ENCODE results near the gene TRIM59.
"Not testable (repeated sequence)": the region's sequence is repeated elsewhere in the genome, so short reads cannot be mapped to it uniquely, and the experiment has no call there.

The TRIM59 gene

DNA sequence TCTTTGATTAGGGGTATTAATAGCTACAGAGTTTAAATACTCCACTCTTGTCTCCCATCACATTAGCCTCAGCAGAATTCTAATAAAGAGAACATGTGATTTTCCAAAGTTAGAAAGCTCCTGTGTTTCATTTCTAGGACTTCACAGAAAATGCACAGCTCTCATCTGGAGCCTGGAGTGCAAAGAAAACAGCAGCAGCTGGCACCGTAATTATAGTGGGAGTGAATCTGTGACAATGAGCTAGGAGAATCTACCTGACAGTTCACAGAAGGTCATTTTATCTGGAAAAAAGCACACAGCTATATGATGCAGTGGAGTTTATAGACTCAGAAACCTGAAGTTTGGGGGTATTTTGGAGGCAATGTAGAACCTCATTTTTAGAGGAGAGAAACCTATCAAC is 5.4 kb upstream of the TRIM59 start:
- DNase-seq = peak; percentile 93

DNA sequence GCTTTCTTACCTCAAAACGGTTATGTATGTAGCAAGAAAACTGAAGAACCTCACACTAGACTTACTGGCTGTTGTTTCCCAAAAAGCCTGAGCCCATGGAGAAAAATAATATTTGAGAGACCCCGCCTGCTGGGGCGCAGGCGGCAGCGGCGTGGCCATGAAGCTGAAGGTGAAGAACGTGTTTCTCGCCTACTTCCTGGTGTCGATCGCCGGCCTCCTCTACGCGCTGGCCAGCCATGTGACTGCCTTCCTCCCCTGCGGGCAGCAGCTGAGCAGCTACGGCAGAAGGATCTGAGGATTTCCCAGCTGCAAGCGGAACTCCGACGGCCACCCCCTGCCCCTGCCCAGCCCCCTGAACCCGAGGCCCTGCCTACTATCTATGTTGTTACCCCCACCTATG is 2.7 kb upstream of the TRIM59 start:
- not testable (repeated sequence) for DNase-seq

DNA sequence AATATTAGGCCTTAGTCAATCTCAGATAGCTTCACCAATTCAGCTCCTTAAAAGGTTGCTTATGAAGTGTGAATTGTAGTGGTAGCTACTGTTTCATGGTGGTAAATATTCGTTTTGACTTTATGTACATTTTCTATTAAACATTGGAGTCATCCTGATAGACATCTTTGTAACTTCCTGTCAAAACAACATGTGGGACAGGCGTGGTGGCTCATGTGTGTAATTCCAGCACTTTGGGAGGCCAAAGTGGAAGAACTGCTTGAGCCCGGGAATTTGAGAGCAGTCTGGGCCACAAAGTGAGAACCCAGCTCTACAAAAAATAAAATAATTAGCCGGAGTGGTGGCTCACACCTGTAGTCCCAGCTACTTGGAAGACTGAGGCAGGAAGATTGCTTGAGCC is 2.0 kb upstream of the TRIM59 start:
- DNase-seq = no peak

DNA sequence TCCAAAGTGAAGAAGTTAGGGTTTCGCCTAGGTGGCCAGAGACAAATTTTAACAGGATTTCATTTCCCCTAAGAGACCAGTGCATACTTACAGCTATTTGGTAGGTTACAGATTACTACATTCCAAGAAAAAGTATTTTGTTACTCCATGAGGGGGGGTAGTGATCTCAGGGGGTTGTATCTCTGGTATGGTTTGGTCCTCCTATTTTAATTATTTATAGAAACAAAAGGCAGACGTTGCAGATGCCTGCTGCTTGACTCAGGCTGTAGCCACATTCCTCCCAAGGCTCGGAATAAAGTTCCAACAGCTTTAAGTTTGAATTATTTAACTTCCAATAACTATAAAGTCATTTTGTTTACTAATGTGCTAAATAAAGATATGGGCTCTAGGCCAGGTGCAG is 1.3 kb upstream of the TRIM59 start:
- no peak for DNase-seq

DNA sequence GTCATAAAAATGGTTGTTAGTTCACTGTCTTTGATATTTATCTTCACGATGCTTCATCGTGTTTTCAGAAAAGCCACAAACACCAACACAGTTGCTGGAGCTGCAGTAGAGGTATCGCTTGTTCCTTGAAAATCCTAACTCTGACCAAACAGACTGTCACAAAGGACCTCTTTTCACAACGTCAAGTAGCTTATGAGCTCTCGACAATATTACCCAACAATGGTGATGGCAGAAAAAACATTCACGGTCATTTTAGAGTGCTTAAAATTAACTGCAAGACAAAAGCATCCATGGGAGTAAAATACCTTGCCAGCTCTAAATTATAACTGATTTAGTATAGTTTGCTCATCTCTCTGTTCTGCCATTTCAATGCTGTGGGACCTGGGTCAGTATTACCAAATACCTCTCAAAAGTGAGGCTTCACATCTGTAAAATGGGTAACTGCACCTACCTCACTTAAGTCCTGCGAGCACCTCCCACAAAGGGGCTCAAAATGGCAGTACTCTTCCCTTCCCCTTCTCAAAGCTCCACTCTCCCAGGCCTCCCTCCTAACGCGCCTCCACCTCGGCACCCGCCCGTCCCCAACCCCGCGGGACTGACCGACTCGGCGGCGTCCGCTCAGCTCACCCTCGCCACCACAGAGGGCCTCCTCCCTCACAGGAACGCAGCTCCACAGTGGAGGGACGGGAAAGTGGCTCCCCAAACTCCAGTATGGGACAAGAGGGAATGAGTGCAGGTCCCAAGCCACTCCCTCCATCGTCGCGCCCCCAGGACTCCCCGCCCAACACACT is 546 bp downstream of the TRIM59 start:
- DNase-seq = no peak

DNA sequence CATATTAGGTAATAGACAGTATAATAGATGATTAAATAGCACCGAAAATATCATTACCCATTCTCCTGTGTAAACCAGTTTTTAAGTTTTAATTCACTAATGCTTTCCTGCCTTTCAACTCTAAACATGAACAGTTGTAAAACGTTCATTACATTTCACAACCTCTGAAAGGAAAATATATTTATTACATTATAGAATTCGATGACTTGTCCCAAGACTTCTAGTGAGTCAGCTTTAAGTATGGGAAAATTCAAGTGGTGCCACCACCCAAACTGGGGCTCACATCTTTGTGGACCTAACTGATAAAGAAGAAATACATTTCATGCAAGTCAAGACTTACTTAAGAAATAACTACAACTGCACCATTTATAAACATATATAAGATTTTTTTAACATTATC is 2.0 kb downstream of the TRIM59 start:
- DNase-seq = no peak

DNA sequence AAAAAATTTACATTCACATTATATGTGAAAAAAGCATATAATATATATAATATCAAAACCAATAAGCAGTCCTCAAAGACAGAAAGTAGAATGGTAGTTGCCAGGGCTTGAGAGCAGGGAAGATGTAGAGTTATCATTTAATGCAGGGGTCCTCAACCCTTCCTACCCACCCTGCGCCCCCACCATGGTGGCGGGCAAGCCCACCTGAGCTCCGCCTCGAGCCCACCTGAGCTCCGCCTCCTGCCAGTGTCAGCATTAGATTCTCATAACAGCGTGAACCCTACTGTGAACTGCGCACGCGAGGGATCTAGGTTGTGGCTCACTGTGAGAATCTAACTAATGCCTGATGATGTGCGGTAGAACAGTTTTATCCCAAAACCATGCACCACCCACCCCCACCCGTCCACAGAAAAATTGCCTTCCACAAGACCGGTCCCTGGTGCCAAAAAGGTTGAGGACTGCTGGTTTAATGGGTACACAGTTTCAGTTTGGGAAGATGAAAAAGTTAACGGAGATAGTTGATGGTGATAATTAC is 3.0 kb downstream of the TRIM59 start:
- no peak for DNase-seq

DNA sequence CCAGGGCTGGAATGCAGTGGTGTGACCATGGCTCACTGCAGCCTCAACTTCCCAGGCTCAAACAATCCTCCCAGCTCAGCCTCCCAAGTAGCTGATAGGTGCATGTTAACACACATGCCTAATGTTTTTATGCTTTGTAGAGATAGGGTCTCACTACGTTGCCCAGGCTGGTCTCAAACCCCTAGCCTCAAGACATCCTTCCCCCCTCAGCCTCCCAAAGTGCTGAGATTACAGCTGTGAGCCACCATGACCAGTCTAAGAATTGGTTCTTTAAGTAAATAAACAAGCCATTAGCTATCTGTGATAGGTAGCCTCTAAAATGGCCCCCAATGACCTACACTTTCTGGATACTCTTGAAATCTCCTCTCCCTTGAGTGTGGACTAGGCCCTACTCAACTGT is 3.7 kb downstream of the TRIM59 start:
- no peak for DNase-seq

DNA sequence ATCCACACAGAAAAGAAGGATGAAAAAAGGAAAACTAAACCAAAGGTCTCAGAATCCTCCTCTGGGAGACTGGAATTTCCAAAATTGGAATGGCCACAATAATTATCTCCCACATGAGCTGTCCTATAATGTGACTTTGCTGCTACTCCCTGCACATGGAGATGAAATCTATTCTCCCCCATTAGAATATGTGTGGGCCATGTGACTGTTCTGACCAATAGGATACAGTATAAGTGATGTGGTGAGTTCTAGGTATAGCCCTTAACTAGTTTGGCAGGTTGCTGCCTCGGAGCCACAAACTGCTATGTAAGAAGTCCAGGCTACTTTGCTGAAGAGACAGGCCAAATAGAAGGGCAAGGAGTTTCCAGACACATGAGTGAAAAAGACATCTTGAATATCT is 5.2 kb downstream of the TRIM59 start:
- no peak for DNase-seq

DNA sequence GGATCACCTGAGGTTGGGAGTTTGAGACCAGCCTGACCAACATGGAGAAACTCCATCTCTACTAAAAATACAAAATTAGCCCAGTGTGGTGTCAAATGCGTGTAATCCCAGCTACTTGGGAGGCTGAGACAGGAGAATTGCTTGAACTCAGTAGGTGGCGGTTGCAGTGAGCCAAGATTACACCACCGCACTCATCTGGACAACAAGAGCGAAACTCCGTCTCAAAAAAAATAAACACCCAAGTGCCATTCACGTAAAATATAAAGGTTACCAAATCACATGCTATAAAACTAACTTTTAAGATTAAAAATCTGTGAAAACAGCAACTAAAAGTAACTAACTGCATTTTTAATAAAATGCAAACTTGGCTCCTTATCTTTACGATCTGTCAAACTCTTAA is 8.9 kb downstream of the TRIM59 start:
- no peak for DNase-seq

DNA sequence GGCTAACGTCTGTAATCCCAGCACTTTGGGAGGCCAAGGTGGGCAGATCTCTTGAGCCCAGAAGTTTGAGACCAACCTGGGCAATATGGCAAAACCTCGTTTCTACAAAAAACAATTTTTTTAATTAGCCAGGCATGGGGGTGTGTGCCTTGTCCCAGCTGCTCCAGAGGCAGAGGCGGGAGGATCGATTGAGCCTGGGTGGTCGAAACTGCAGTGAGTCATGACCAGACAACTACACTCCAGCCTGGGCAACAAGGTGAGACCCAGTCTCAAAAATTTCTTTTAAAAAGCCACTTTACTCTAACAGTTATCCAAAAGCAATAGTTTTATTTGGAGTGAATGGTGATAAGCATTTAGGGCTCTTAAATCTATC is 12.5 kb downstream of the TRIM59 start:
- DNase-seq = no peak

DNA sequence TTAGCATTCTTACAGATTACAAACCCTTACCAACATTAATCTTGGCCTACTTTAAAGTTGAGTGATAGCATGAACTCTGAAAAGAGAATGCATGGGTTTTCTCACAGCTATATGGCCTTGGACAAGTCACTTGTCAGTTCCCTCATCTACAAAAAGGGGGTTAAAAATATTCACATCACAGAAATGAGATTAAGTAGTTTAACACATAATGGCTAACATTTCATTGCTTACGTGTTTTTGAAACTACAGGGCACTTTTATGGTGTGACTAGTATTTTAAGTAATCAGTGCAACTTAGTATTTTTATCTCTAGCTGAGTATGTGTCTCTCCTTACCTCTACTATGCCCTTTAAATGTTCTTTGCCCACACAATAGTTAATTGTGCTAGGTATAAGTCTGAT is 13.8 kb downstream of the TRIM59 start:
- DNase-seq = no peak

DNA sequence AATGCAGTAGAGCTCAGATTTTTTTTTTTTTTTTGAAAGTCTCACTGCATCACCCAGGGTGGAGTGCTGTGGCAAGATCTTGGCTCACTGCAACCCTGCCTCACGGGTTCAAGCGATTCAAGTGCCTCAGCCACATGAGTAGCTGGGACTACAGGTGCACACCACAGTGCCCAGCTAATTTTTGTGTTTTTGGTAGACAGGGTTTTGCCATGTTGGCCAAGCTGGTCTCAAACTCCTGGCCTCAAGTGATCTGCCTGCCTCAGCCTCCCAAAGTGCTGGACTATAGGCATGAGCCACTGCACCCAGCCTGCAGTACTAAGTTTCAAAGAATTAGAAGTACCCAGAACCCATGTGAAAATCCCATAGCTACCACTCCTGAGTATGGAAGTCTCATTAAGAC is 14.5 kb downstream of the TRIM59 start:
- DNase-seq = no peak

DNA sequence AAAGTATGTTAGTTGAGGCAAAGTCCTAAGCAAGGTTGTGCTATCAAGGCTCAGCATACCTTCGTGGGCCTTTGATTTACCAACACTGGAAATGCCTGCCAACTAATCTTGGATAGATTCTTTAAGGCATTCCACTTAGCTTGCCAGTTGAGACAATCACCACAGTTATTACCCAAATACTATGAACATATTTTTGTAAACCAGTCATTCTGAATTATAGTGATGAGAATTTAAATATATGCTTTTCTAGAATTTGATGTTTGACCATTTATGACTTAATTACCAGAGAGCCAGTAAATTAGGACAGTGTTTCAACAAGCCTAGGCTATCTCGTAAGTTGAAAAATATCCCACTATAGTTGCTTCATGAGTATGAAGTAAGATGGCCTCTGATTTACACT is 15.5 kb downstream of the TRIM59 start:
- no peak for DNase-seq

DNA sequence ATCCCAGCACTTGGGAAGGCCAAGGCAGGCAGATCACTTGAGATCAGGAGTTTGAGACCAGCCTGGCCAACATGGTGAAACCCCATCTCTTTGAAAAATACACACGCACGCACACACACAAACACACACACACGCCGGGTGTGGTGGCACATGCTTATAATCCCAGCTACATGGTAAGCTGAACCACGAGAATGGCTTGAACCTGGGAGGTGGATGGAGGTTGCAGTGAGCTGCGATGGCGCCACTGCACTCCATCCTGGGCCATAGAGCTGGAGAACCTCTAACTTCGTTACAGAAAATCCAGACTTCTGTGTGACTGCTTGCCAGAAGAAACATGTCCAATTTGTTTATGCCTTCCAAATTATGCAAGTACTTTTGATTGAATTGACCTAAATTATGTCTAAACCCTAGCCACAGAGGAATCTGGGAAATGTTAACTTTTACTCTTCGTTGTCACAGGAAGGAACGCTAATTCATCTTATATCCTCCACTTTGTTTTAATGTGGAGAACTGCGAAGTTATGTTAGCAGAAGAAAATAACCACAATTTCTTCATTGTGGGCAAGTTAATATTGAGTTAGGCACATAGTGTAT is 21.7 kb downstream of the TRIM59 start:
- DNase-seq = no peak

DNA sequence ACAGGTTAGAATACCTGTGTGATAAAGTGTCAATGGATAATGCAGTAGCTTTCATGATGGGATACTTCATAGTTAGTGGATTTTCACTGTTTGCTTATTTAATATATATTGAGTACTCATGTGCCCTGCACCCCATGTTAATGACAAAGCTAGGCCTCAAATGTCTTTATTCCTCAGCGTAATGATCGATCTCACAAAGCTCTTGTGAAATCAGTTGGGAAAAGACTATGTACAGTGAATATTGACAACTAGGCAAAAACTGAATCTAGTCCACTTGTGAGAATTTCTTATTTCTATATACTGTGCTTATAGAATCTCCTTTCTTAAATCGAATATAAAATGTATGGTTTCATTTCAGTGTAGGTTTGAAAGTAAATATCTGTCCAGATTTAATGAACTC is 32.3 kb downstream of the TRIM59 start:
- DNase-seq = no peak

DNA sequence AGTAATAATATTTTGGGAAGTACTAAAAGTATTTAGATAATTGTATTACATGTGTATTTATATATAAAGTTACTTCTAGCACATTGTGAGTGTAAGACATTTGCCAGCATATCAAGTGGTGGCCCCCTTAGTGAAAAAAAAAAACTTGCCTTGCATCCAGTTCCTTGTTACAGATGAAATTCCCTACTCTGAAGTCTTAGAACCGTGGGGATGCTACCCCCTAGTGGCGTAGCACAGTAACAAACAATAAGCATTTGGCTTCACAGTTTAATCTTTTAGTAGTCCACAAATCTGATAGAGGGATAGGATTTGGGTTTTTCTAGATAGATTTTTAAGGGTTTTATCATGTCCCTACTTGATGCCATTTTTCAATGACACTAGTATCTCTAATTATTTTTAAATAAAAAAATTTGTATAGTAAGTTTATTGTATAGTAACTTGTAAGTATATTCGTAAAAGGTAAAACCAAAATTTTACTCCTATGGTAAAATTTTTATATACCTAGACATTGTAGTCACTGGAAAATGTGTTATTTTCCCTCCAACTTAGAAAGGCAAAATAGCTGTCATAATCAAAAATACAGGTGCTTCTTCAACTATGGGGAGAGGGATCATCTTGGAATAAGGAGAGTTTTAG is 35.9 kb downstream of the TRIM59 start:
- peak; percentile 77 for DNase-seq

DNA sequence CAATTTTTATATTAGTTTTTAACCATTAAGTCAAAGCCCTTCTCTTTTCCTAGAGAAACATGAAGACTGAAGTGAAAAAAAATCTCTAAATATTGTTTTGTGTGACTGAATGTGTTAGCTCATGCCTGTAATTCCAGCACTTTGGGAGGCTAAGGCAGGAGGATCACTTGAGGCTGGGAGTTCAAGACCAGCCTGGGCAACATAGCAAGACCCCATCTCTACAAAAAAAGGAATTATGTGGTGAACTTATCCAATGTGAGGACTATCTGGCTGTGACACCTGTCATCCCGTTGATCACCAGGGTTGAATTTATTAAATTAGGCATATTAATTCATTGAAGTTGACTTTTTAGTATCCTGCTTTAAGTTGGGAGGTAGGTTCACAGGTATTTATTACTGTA is 37.1 kb downstream of the TRIM59 start:
- no peak for DNase-seq

DNA sequence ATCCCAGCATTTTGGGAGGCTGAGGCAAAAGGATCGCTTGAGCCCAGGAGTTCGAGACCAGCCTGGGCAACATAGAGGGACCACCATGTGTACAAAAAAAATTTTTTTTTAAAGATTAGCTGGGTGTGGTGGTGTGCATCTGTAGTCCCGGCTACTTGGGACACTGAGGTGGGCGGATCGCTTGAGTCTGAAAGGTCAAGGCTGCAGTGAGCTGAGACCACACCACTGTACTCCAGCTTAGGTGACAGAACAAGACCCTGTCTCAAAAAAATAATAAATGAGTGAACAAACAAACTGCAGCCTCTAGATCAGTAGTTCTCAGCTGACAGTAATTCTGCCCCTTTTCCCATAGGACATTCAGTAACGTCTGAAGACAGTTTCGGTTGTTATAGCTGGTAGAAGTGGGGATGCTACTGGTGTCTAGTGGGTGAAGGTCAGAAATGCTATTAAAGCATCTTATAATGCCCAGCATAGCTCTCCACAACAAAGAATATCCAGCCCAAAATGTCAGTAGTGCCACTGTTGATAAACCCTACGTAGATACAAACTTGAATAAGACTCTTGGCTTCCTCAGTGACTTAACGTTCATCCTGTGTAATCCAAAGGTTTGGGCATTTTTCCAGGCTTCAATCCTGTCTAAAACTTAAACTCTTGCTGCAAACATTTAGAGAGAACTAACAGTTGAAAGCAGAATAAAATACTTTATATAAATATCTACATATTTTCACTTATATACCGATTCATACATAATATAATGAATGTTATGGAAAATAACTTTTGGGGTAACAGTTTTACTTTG is 39.6 kb downstream of the TRIM59 start:
- DNase-seq = no peak

DNA sequence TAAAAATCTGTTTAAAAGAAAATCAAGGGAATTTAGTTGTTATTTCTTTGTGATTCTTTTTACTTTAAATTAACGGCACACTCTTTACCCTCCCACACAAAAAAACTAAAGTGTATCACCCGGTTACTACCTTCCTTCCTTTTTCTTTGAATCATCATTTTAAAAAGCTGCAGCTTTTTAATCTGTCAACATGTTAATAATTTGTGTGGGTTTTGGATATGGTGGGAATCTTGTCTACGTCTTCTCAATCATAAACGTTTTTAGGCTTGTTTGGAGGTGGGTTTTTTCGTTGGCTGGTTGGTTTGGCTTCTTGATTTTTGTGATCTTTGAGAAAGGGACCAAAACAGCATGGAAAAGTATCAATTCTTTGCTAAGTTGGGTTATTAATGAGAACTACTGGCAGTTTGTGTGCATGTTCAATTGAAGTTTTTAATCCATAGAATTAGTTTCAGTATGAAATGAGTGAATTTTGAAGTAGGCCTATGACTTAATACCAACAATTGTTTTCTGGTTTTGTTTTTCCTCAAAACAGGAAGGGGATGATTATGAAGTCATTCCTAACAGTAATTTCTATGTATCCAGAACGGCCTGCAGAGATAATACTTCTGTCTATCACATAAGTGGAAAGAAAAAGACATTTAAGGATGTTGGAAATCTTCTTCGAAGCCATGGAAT is 45.7 kb downstream of the TRIM59 start:
- no peak for DNase-seq

DNA sequence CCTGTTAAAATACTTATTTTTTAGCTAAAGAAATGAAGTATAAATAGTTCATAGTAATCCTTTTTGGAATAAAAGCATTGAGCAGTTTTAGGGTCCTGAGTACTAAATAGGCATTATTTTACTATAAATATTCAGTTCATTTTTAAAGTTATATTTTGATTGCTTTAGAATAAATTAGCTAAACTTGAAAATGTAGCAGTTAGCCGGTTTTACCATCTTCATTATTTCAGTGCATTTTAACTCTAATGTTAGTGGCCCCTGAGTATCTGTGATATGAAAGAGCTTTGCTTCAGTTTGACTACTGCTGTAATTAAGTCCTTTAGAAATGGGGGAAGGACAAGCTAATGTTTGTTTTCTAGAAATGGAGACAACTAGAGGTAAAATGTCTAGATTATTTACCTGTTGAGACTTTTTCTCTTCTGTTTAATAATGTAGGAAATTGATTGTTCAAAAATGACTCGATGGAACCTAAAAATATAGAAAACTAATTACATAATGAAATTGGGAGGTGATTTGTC is 46.5 kb downstream of the TRIM59 start:
- no peak for DNase-seq

DNA sequence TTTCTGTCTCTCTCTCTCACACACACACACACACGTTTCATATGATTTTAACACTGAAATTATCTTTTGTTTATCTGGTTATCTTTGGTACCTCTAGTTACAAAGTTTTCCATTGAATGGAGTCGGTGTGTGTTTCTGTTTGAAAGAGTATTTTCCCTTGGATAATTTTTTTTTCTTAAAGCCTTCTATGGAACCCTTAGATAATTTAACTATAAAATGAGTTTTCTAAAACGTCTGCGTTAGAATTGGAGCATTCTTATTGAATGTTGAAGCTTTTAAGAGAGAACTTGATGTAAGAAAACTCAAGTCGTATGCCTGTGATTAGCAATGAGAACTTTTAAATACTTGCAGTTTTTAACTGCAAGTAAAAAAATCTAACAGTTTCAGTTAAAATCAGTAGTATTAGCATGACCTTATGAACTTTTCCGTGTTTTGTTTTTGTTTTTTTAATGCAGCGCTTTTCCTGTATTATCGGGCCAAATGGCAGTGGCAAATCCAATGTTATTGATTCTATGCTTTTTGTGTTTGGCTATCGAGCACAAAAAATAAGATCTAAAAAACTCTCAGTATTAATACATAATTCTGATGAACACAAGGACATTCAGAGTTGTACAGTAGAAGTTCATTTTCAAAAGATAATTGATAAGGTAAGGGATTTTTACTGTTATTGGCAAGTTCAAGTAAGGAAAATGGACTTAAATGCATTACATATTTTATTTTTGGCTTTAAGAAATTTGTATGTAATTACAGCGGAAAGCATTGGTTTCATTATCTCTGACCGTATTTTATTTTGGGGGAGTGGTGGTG is 47.2 kb downstream of the TRIM59 start:
- DNase-seq = no peak
